Measurements from ENCODE around the gene OAS1. TPM values are rescaled to one million over a fixed set of nuclear protein-coding genes. Genes with fewer than 3 reads are reported as not detected.
A peak's percentile ranks its signal among the peaks of the same experiment; 100 is the strongest.

The OAS1 gene
- total and polyA plus RNA-seq, 9 of the 15 experiments (the other 6 are each of a cell fraction or from before 2014, with no cell fraction given): 0.06 to 0.25 TPM; not detected in 7

GRCh38 chr12:112964915-112965314 lies 58.2 kb downstream of the OAS1 start:
- Histone ChIP-seq H3K4me2 (ENCODE audit: insufficient read depth, low read length) (no peak overlapping the region), H4K20me1 (replicated peaks; ENCODE audit: control insufficient read depth, insufficient read depth, low read length) (no peaks in the 10 kb centered on the region), H3K9me1 (ENCODE audit: control insufficient read depth, insufficient read depth, low read length) (no peaks in the 10 kb centered on the region), H3K9me3 (replicated peaks; ENCODE audit: control insufficient read depth, insufficient read depth, low read depth, low read length) (no peaks in the 10 kb centered on the region), H3K36me3 (ENCODE audit: control insufficient read depth, insufficient read depth, low read length) (no peaks in the 10 kb centered on the region), H3K4me3 (no peak overlapping the region), H3K27me3 (ENCODE audit: control insufficient read depth in 2 of 2, insufficient read depth in 2 of 2, low read length in 2 of 2) (peaks cover 0 to 18% of the 10 kb centered on the region in 2 experiments; a peak in 2 of 5 replicates), H2AFZ (ENCODE audit: low read depth, low read length) (no peak overlapping the region), H3K27ac (ENCODE audit: extremely low read depth, low read depth, low read length) (no peak overlapping the region), H3K79me2 (ENCODE audit: control insufficient read depth, insufficient read depth, low read length) (no peaks in the 10 kb centered on the region), H3K4me1 (replicated peaks in 1 of 2; ENCODE audit: control insufficient read depth in 2 of 2, insufficient read depth in 2 of 2, low read length in 2 of 2) (no peaks in the 10 kb centered on the region), H3K9ac (ENCODE audit: insufficient read depth in 1 of 2, low read depth in 2 of 2, low read length in 2 of 2) (no peak overlapping the region)
- intact Hi-C loops (cut with micrococcal nuclease): no loop called here
- CTCF ChIA-PET (ENCODE audit: low intra/inter-chr PET ratio): no interaction called here
- WGBS (ENCODE audit: insufficient coverage, low coverage, missing lambda C conversion rate): 0% methylated on average over 3 of the region's 4 CpGs
- POLR2A ChIA-PET: interaction anchor here (1.0 kb wide), 1 partner anchor 28 kb away, joined by 3 read pairs; no protein-coding TSS in a partner anchor
- DNase-seq (ENCODE audit: extremely low read depth in 1 of 4, low spot score in 3 of 4) (no peak), ATAC-seq (no peak), FAIRE-seq (no peak)
- TF ChIP-seq TRIM24 (IDR thresholded peaks at IDR 0.05) (no peak), HDAC3 (IDR thresholded peaks at IDR 0.05; ENCODE audit: borderline replicate concordance, partially characterized antibody) (no peak), TAF1 (IDR thresholded peaks at IDR 0.05; ENCODE audit: control insufficient read depth, extremely low read depth, insufficient read depth, low read length, severe bottlenecking) (no peak), PML (IDR thresholded peaks at IDR 0.05; ENCODE audit: low read length) (no peak), RNF219 (CRISPR knock-in tag; IDR thresholded peaks at IDR 0.05) (no peak), RBM25 (IDR thresholded peaks at IDR 0.05; ENCODE audit: low read depth, low read length, severe bottlenecking) (peak; percentile 54), ZNF75A (CRISPR knock-in tag; IDR thresholded peaks at IDR 0.05) (no peak), KDM4B (IDR thresholded peaks at IDR 0.05; ENCODE audit: borderline replicate concordance in 2 of 2, low read depth in 1 of 2) (no peak), SMARCA4 (IDR thresholded peaks at IDR 0.05) (no peak), BDP1 (IDR thresholded peaks at IDR 0.05; ENCODE audit: insufficient read depth, insufficient read length) (no peak), KLF13 (tag; IDR thresholded peaks at IDR 0.05; ENCODE audit: borderline replicate concordance, low read depth) (no peak), HDGF (IDR thresholded peaks at IDR 0.05) (no peak), ZFP36 (IDR thresholded peaks at IDR 0.05; ENCODE audit: low read depth, low read length, partially characterized antibody) (peak; percentile 43), ZNF398 (CRISPR knock-in tag; IDR thresholded peaks at IDR 0.05) (no peak), POU5F1 (IDR thresholded peaks at IDR 0.05; ENCODE audit: borderline replicate concordance, low read depth, low read length, partially characterized antibody) (no peak), ZNF445 (CRISPR knock-in tag; IDR thresholded peaks at IDR 0.05; ENCODE audit: low read depth) (no peak), MAFK (IDR thresholded peaks at IDR 0.05; ENCODE audit: low read length) (no peak), VEZF1 (CRISPR knock-in tag; IDR thresholded peaks at IDR 0.05) (no peak)
- in situ Hi-C loops (cut with MboI): no loop called here
- no TSS peak for BruUV-seq (replicated peaks)
